PC-3 (cell line): ENCODE results near the gene CLN6. TPM values are rescaled to one million over a fixed set of nuclear protein-coding genes. Genes with fewer than 3 reads are reported as not detected.

ENCODE experiments used
- ATAC-seq: fragments of 200-7000 bp; cut with Tn5 transposase; 2 replicates; pipeline ENCODE4 v1.9.1; 2020; ENCODE audit warnings: mild to moderate bottlenecking, moderate library complexity
- BruUV-seq: library from RNA; stranded (reverse); fragments of 400-500 nt; replicated peaks from 2 replicates; lab custom pipeline; 2021; lab: Mats Ljungman, UMichigan
- CTCF ChIA-PET: fragments of 300-600 bp; sonication (Branson Sonifier 250); formaldehyde crosslinking; loops from one replicate; lab custom pipeline; 2022; ENCODE audit warnings: antibody characterized with exemption; lab: Charles Lee
- POLR2A ChIA-PET: fragments of 300-600 bp; sonication (Branson Sonifier 250); formaldehyde crosslinking; loops from one replicate; lab custom pipeline; 2022; ENCODE audit warnings: antibody characterized with exemption; ENCODE audit not compliant: unreplicated experiment; lab: Charles Lee
- DNase-seq: peaks from one replicate; pipeline ENCODE4 v3.0.0-alpha.2; 2015
- H2AFZ ChIP-seq: fragments of 300-600 bp; sonication (generic); 2 replicates; pipeline ENCODE4 v1.6.0; 2016; ENCODE audit warnings: antibody characterized with exemption, low read length
- H3F3A ChIP-seq: fragments of 300-600 bp; sonication (generic); one replicate; pipeline ENCODE4 v1.6.0; 2017; ENCODE audit warnings: antibody characterized with exemption, low read length, control low read depth, mild to moderate bottlenecking; ENCODE audit not compliant: unreplicated experiment
- H3K27ac ChIP-seq: fragments of 300-600 bp; sonication (generic); 2 replicates; pipeline ENCODE4 v1.5.1; 2016; ENCODE audit warnings: mild to moderate bottlenecking, low read length
- H3K27me3 ChIP-seq: fragments of 300-600 bp; sonication (generic); 2 replicates; pipeline ENCODE4 v1.6.1; 2016; ENCODE audit warnings: low read length, mixed read lengths
- H3K36me3 ChIP-seq: fragments of 300-600 bp; sonication (generic); 2 replicates; pipeline ENCODE4 v1.6.1; 2016; ENCODE audit warnings: low read depth, mixed run types, low read length, mixed read lengths
- H3K4me1 ChIP-seq: fragments of 300-600 bp; sonication (generic); 2 replicates; pipeline ENCODE4 v1.5.1; 2016; ENCODE audit warnings: low read length; ENCODE audit not compliant: insufficient read depth
- H3K4me2 ChIP-seq: fragments of 300-600 bp; sonication (generic); 2 replicates; pipeline ENCODE4 v1.6.0; 2016; ENCODE audit warnings: low read length
- H3K4me3 ChIP-seq: fragments of 300-600 bp; sonication (generic); 2 replicates; pipeline ENCODE4 v1.5.1; 2016; ENCODE audit warnings: mild to moderate bottlenecking, low read length, mixed read lengths
- H3K79me2 ChIP-seq: fragments of 300-600 bp; sonication (generic); 2 replicates; pipeline ENCODE4 v1.6.1; 2017; ENCODE audit warnings: low read length, mixed read lengths
- H3K9ac ChIP-seq: fragments of 300-600 bp; sonication (generic); 2 replicates; pipeline ENCODE4 v1.6.0; 2016; ENCODE audit warnings: mild to moderate bottlenecking, low read length
- H3K9me2 ChIP-seq: fragments of 300-600 bp; sonication (generic); replicated peaks from 2 replicates; pipeline ENCODE4 v1.6.1; 2016; ENCODE audit warnings: mixed run types, low read length, mixed read lengths
- H3K9me3 ChIP-seq: fragments of 300-600 bp; sonication (generic); 2 replicates; pipeline ENCODE4 v1.6.1; 2016; ENCODE audit warnings: low read length, mixed read lengths
- H4K20me1 ChIP-seq: fragments of 300-600 bp; sonication (generic); 2 replicates; pipeline ENCODE4 v1.6.1; 2016; ENCODE audit warnings: low read length, mixed read lengths
- EZH2 ChIP-seq: fragments of 300-600 bp; sonication (generic); IDR thresholded peaks from one replicate; pipeline ENCODE4 v1.6.1; 2017; ENCODE audit warnings: antibody characterized with exemption, mild to moderate bottlenecking, low read length; ENCODE audit not compliant: unreplicated experiment
- EZH2phosphoT487 ChIP-seq: fragments of 300-600 bp; sonication (generic); IDR thresholded peaks from 2 replicates; pipeline ENCODE4 v1.6.1; 2018; ENCODE audit warnings: mild to moderate bottlenecking, antibody characterized with exemption, low read length, borderline replicate concordance
- intact Hi-C: fragments of 100-400 bp; cut with micrococcal nuclease; formaldehyde crosslinking; loops from 2 replicates; pipeline ENCODE4 v1.9.0; 2023
- total RNA-seq: library from RNA; depleted of rRNA; stranded (reverse); fragments of >200 nt; gene quantifications from 2 replicates; pipeline ENCODE4 v1.2.3, GENCODE V29; 2014
- TF ChIP-seq, protein P1 (sequence below): fragments of 300-600 bp; sonication (generic); conservative IDR thresholded peaks from 2 replicates; pipeline ENCODE4 v1.5.1; 2017; ENCODE audit warnings: antibody characterized with exemption, low read depth, mild to moderate bottlenecking, low read length

Gene CLN6
- total RNA-seq, 1 experiment from 2014 or later = 33.4 TPM

DNA sequence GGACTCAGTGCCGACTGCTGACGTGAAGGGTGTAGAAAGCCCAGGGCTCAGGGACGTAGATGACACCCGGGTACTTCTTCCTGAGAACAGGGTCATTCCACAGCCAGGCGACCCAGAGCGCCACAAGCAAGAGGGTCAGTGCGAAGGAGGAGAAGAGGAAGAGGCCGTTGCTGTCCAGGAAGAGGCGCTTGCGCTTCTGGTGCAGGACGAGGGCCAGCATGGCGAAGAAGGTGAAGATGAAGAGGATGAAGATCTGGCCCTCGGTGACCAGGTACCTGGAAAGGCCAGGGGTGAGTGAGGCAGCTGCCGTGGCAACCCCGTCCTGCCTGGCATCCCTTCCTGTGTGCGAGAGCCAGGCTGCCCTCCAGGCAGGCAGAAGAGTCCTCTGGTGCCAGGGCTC, 21.4 kb downstream of the CLN6 start:
- Histone ChIP-seq H3K9me2 (no peaks in the 10 kb centered on the region), H3K4me3 (no peak overlapping the region), H3K9me3 (no peaks in the 10 kb centered on the region), H4K20me1 (no peaks in the 10 kb centered on the region), H3K27ac (no peak overlapping the region), H3F3A (no peaks in the 10 kb centered on the region), H3K4me2 (no peak overlapping the region), H3K36me3 (no peaks in the 10 kb centered on the region), H3K4me1 (no peaks in the 10 kb centered on the region), H3K27me3 (no peaks in the 10 kb centered on the region), H3K79me2 (no peaks in the 10 kb centered on the region), H2AFZ (no peak overlapping the region), H3K9ac (no peak overlapping the region)
- BruUV-seq = no TSS peak
- no peak for TF ChIP-seq EZH2phosphoT487
- TF ChIP-seq, protein P1, sequence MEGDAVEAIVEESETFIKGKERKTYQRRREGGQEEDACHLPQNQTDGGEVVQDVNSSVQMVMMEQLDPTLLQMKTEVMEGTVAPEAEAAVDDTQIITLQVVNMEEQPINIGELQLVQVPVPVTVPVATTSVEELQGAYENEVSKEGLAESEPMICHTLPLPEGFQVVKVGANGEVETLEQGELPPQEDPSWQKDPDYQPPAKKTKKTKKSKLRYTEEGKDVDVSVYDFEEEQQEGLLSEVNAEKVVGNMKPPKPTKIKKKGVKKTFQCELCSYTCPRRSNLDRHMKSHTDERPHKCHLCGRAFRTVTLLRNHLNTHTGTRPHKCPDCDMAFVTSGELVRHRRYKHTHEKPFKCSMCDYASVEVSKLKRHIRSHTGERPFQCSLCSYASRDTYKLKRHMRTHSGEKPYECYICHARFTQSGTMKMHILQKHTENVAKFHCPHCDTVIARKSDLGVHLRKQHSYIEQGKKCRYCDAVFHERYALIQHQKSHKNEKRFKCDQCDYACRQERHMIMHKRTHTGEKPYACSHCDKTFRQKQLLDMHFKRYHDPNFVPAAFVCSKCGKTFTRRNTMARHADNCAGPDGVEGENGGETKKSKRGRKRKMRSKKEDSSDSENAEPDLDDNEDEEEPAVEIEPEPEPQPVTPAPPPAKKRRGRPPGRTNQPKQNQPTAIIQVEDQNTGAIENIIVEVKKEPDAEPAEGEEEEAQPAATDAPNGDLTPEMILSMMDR = no peak
- TF ChIP-seq EZH2 = no peak
- ChIA-PET CTCF (no interaction called here), POLR2A (no interaction called here)
- DNase-seq = no peak
- no peak for ATAC-seq
- intact Hi-C loops = no loop called here

DNA sequence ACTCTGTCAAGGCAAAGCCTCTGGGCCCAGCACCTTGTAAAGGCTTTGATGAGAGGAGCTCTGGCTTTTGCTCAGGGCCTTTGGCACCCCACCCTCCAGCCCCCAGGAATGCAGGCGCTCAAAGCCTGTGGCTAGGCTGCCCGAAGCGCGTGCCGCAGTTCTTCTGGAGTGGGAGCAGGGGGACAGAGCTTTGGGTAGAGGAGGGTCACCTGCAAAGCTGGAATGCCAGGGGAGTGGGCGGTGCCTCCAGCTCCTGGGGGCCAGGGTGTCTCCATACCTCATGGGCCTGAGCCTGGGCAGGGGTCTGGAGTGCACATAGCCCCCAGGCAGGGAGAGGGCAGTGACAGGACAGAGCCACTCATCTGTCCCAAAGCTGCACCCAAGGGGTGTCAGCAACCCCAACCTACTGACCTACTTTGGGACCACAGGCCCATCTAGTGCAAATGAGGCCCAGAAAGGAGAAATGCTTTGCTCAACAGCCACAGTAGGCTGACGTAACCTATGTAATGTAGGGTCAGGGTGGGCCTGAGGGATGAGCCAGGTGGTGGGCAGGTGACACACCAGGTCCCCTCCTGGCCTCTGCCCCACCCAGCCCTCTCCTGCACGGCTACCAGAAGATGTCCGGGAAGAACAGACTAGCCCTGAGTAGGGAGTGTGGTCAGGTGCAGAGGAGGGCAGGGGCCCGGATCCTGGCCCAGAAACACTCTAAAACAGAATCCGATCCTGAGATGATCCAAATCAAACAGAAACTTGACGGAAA, 22.2 kb downstream of the CLN6 start:
- no peaks in the 10 kb centered on the region for H3K4me1 ChIP-seq
- no peak overlapping the region for H3K27ac ChIP-seq
- no peak overlapping the region for H2AFZ ChIP-seq
- no peak overlapping the region for H3K4me3 ChIP-seq
- H3F3A ChIP-seq = no peaks in the 10 kb centered on the region
- H3K4me2 ChIP-seq = no peak overlapping the region
- ATAC-seq (no peak), DNase-seq (no peak)
- intact Hi-C loops = no loop called here
- BruUV-seq = TSS peak; percentile 18
- POLR2A ChIA-PET = no interaction called here
- H3K9ac ChIP-seq = no peak overlapping the region
- no peaks in the 10 kb centered on the region for H3K9me2 ChIP-seq
- CTCF ChIA-PET = no interaction called here
- no peaks in the 10 kb centered on the region for H3K36me3 ChIP-seq
- no peaks in the 10 kb centered on the region for H3K27me3 ChIP-seq
- TF ChIP-seq, protein P1 = no peak
- TF ChIP-seq EZH2 (no peak), EZH2phosphoT487 (no peak)
- H4K20me1 ChIP-seq = no peaks in the 10 kb centered on the region
- H3K79me2 ChIP-seq = no peaks in the 10 kb centered on the region
- no peaks in the 10 kb centered on the region for H3K9me3 ChIP-seq

DNA sequence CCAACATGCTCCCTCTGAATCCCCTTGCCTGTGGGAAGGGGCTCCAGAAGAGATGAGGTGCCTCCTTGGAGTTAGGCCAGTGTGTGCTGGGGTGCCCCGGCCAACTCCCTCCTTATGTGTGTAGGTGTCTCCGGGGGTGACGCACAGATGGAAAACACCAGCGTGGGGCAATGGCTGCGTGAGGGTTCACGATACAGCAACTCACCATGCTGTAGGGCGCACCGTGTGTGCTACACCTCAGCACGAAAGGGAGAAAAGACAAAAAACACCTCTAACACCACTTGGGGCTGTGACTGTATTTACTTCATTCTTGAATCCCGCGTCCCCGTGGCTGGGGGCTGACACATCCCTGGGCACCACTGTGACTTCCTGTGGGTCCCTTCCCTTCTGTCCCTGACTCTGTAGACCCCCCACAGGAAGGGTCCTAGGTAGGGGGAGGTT, 22.8 kb downstream of the CLN6 start:
- intact Hi-C loops = no loop called here
- BruUV-seq = no TSS peak
- Histone ChIP-seq H3K9me2 (no peaks in the 10 kb centered on the region), H3K27ac (no peak overlapping the region), H3F3A (no peaks in the 10 kb centered on the region), H3K4me3 (no peak overlapping the region), H4K20me1 (no peaks in the 10 kb centered on the region), H3K36me3 (no peaks in the 10 kb centered on the region), H2AFZ (no peak overlapping the region), H3K9ac (no peak overlapping the region), H3K4me1 (no peaks in the 10 kb centered on the region), H3K9me3 (no peaks in the 10 kb centered on the region), H3K27me3 (no peaks in the 10 kb centered on the region), H3K79me2 (no peaks in the 10 kb centered on the region), H3K4me2 (no peak overlapping the region)
- TF ChIP-seq EZH2phosphoT487 (no peak), EZH2 (no peak)
- TF ChIP-seq, protein P1 = no peak
- POLR2A ChIA-PET = no interaction called here
- DNase-seq = no peak
- no peak for ATAC-seq
- CTCF ChIA-PET = no interaction called here
